Fibroblast of lung (primary cell): Measurements from ENCODE around the gene SLIT3. TPM values are rescaled to one million over a fixed set of nuclear protein-coding genes. Genes with fewer than 3 reads are reported as not detected.

Source experiments
- DNase-seq, 2 donors: peaks; one replicate each; pipeline versions ENCODE4 v3.0.0 to v3.0.0-alpha.2; 2010; ENCODE audit warnings: low read depth in 2 of 2
- H2AFZ ChIP-seq: 2 replicates; pipeline ENCODE4 v1.5.1; 2012; ENCODE audit warnings: low read length, control low read depth, inconsistent platforms
- H3K27ac ChIP-seq: 2 replicates; pipeline ENCODE4 v1.5.1; 2011; ENCODE audit warnings: low read length, control low read depth; ENCODE audit not compliant: insufficient read depth
- H3K27me3 ChIP-seq: 2 replicates; pipeline ENCODE4 v1.5.1; 2011; ENCODE audit warnings: mild to moderate bottlenecking, low read length; ENCODE audit not compliant: control insufficient read depth, insufficient read depth
- H3K36me3 ChIP-seq: 2 replicates; pipeline ENCODE4 v1.5.1; 2011; ENCODE audit warnings: low read length; ENCODE audit not compliant: control insufficient read depth, insufficient read depth
- H3K4me1 ChIP-seq: 2 replicates; pipeline ENCODE4 v1.5.1; 2011; ENCODE audit warnings: low read length; ENCODE audit not compliant: control insufficient read depth, insufficient read depth; ENCODE audit errors: extremely low read depth
- H3K4me2 ChIP-seq: 2 replicates; pipeline ENCODE4 v1.5.1; 2011; ENCODE audit warnings: low read length, control low read depth; ENCODE audit not compliant: insufficient read depth; ENCODE audit errors: extremely low read depth
- H3K4me3 ChIP-seq, 4 experiments: fragments of 200-600 bp in 1 of 4; sonication (generic) in 1 of 4; replicated peaks in 1 of 4; 2 replicates each; pipeline ENCODE4 v1.5.1; 2011 to 2016; ENCODE audit warnings: low read length in 4 of 4, low read depth in 3 of 4, mild to moderate bottlenecking in 3 of 4, control low read depth in 2 of 4, inconsistent platforms in 1 of 4, mixed read lengths in 1 of 4; ENCODE audit not compliant: insufficient read depth in 1 of 4; ENCODE audit errors: control extremely low read depth in 1 of 4
- H3K79me2 ChIP-seq: 2 replicates; pipeline ENCODE4 v1.5.1; 2012; ENCODE audit warnings: mild to moderate bottlenecking, low read length, inconsistent platforms; ENCODE audit not compliant: control insufficient read depth, insufficient read depth
- H3K9ac ChIP-seq: 2 replicates; pipeline ENCODE4 v1.5.1; 2011; ENCODE audit warnings: mild to moderate bottlenecking, low read length, control low read depth; ENCODE audit not compliant: insufficient read depth
- H3K9me3 ChIP-seq: 2 replicates; pipeline ENCODE4 v1.5.1; 2012; ENCODE audit warnings: low read depth, low read length; ENCODE audit not compliant: control insufficient read depth, insufficient read depth
- H4K20me1 ChIP-seq: 2 replicates; pipeline ENCODE4 v1.5.1; 2011; ENCODE audit warnings: low read length; ENCODE audit not compliant: control insufficient read depth, insufficient read depth; ENCODE audit errors: extremely low read depth
- CTCF ChIP-seq, 2 donors: IDR thresholded peaks in 1 of 2; conservative IDR thresholded peaks in 1 of 2; 1 replicate in 1 of 2; 2 replicates in 1 of 2; pipeline ENCODE4 v1.5.1; 2011 to 2012; ENCODE audit warnings: low read length in 2 of 2, control low read depth in 1 of 2, inconsistent platforms in 1 of 2, low read depth in 1 of 2, mild to moderate bottlenecking in 1 of 2
- EZH2 ChIP-seq: IDR thresholded peaks from 2 replicates; pipeline ENCODE4 v1.5.1; 2012; ENCODE audit warnings: low read length, control low read depth, mild to moderate bottlenecking; ENCODE audit errors: missing control alignments
- polyA plus RNA-seq, 2 donors: library from polyadenylated mRNA; depleted of rRNA in 1 of 2; stranded (reverse) in 1 of 2; unstranded in 1 of 2; fragments of >200 nt; gene quantifications; 2 replicates each; pipeline ENCODE4 v1.2.1, GENCODE V29; 2011 to 2012; ENCODE audit warnings: missing spikeins in 1 of 2
- total RNA-seq: library from RNA; depleted of rRNA; stranded (reverse); fragments of >200 nt; gene quantifications from 2 replicates; pipeline ENCODE4 v1.2.1, GENCODE V29; 2014

SLIT3 gene
- total and polyA plus RNA-seq, 2 donors (not counting 1 experiment from before 2014, with no cell fraction given) = 1.6 to 4.6 TPM

- Histone ChIP-seq H3K9me3 (no peaks in the 10 kb centered on the region), H2AFZ (no peak overlapping the region), H3K36me3 (no peaks in the 10 kb centered on the region), H3K4me2 (no peak overlapping the region), H3K27me3 (no peaks in the 10 kb centered on the region), H3K9ac (no peak overlapping the region), H3K27ac (no peak overlapping the region), H3K4me3 (no peak overlapping the region), H4K20me1 (no peaks in the 10 kb centered on the region), H3K4me1 (no peaks in the 10 kb centered on the region), H3K79me2 (no peaks in the 10 kb centered on the region)
- TF ChIP-seq CTCF (conservative IDR thresholded peaks at IDR 0.05 in 1 of 2, IDR thresholded peaks at IDR 0.05 in 1 of 2; ENCODE audit: low read depth in 1 of 2, low read length in 2 of 2) = no peak
- no peak for TF ChIP-seq EZH2
- DNase-seq = no peak
Measured at GRCh38 chr5:169049712-169050111, 251.2 kb downstream of the SLIT3 start.

GRCh38 chr5:169048181-169049125 lies 252.5 kb downstream of the SLIT3 start:
- H3K27ac ChIP-seq = no peak overlapping the region
- H3K4me2 ChIP-seq = no peak overlapping the region
- no peaks in the 10 kb centered on the region for H3K27me3 ChIP-seq
- no peak overlapping the region for H2AFZ ChIP-seq
- peak in 1 of 2 donors; percentile 66 for DNase-seq
- H3K4me3 ChIP-seq = no peak overlapping the region
- H4K20me1 ChIP-seq = no peaks in the 10 kb centered on the region
- H3K9me3 ChIP-seq = no peaks in the 10 kb centered on the region
- no peaks in the 10 kb centered on the region for H3K36me3 ChIP-seq
- no peaks in the 10 kb centered on the region for H3K79me2 ChIP-seq
- no peak overlapping the region for H3K9ac ChIP-seq
- no peaks in the 10 kb centered on the region for H3K4me1 ChIP-seq
- TF ChIP-seq EZH2 (no peak), CTCF (conservative IDR thresholded peaks at IDR 0.05 in 1 of 2, IDR thresholded peaks at IDR 0.05 in 1 of 2; ENCODE audit: low read depth in 1 of 2, low read length in 2 of 2) (no peak)

GRCh38 chr5:169044962-169045361 lies 256.0 kb downstream of the SLIT3 start:
- no peaks in the 10 kb centered on the region for H4K20me1 ChIP-seq
- no peaks in the 10 kb centered on the region for H3K9me3 ChIP-seq
- H3K4me1 ChIP-seq = no peaks in the 10 kb centered on the region
- no peaks in the 10 kb centered on the region for H3K79me2 ChIP-seq
- TF ChIP-seq EZH2 (no peak), CTCF (conservative IDR thresholded peaks at IDR 0.05 in 1 of 2, IDR thresholded peaks at IDR 0.05 in 1 of 2; ENCODE audit: low read depth in 1 of 2, low read length in 2 of 2) (no peak)
- no peak overlapping the region for H3K27ac ChIP-seq
- H2AFZ ChIP-seq = no peak overlapping the region
- no peak overlapping the region for H3K4me2 ChIP-seq
- no peak for DNase-seq
- H3K27me3 ChIP-seq = no peaks in the 10 kb centered on the region
- no peak overlapping the region for H3K4me3 ChIP-seq
- no peak overlapping the region for H3K9ac ChIP-seq
- no peaks in the 10 kb centered on the region for H3K36me3 ChIP-seq
